ENCODE data around the gene AAMDC.
"Not testable (repeated sequence)": the region's sequence is repeated elsewhere in the genome, so short reads cannot be mapped to it uniquely, and the experiment has no call there.

Gene AAMDC

GRCh38 chr11:77821349-77821851, 456 bp downstream of the AAMDC start:
- DNase-seq (ENCODE audit: low read depth in 3 of 3), result no peak

- DNase-seq (ENCODE audit: low read depth in 3 of 3), result not testable (repeated sequence)
Observed at GRCh38 chr11:77822126-77822525, 1.2 kb downstream of the AAMDC start.

GRCh38 chr11:77823775-77824174, 2.8 kb downstream of the AAMDC start:
- no peak for DNase-seq (ENCODE audit: low read depth in 3 of 3)

- no peak for DNase-seq (ENCODE audit: low read depth in 3 of 3)
Observed at GRCh38 chr11:77828926-77829325, 8.0 kb downstream of the AAMDC start.

DNA sequence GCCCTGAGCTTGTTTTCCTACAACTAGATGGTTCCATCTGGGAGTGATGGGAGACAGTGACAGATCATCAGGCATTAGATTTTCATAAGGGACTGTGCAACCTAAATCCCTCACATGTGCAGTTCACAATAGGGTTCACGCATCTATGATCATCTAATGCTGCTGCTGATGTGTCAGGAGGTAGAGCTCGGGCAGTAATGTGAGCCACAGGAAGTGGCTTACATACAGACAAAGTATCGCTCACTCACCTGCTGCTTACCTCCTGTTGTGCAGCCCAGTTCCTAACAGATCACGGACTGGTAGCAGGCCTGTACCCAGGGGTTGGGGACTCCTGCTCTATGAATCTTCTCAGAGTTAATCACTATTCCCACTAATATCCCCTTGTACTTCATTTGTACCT, 12.4 kb downstream of the AAMDC start:
- no peak for DNase-seq (ENCODE audit: low read depth in 3 of 3)

GRCh38 chr11:77842441-77843121, 21.6 kb downstream of the AAMDC start:
- DNase-seq (ENCODE audit: low read depth in 3 of 3), result no peak

- DNase-seq (ENCODE audit: low read depth in 3 of 3), result not testable (repeated sequence)
Observed at GRCh38 chr11:77843700-77844099, 22.8 kb downstream of the AAMDC start.

- no peak for DNase-seq (ENCODE audit: low read depth in 3 of 3)
Observed at GRCh38 chr11:77851503-77851902, 30.6 kb downstream of the AAMDC start.

DNA sequence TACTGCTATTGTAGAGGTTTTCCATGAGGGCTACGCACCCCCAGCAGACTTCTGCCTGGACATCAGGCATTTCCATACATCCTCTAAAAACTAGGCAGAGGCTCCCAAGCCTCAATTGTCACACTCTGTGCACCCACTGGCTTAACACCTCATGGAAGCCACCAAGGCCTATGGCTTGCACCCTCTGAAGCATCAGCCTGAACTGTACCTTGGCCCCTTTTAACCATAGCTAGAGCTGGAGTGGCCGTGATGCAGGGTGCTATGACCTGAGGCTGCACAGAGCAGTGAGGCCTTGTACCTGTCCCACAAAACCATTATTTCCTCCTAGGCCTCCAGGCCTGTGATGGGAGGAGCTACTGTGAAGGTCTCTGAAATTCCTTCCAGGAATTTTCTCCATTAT, 33.9 kb downstream of the AAMDC start:
- no peak for DNase-seq (ENCODE audit: low read depth in 3 of 3)

GRCh38 chr11:77857906-77858457, 37.0 kb downstream of the AAMDC start:
- not testable (repeated sequence) for DNase-seq (ENCODE audit: low read depth in 3 of 3)

- DNase-seq (ENCODE audit: low read depth in 3 of 3), result not testable (repeated sequence)
Observed at GRCh38 chr11:77861444-77861843, 40.5 kb downstream of the AAMDC start.

- no peak for DNase-seq (ENCODE audit: low read depth in 3 of 3)
Observed at GRCh38 chr11:77865805-77866204, 44.9 kb downstream of the AAMDC start.

GRCh38 chr11:77866336-77866735, 45.4 kb downstream of the AAMDC start:
- no peak for DNase-seq (ENCODE audit: low read depth in 3 of 3)

DNA sequence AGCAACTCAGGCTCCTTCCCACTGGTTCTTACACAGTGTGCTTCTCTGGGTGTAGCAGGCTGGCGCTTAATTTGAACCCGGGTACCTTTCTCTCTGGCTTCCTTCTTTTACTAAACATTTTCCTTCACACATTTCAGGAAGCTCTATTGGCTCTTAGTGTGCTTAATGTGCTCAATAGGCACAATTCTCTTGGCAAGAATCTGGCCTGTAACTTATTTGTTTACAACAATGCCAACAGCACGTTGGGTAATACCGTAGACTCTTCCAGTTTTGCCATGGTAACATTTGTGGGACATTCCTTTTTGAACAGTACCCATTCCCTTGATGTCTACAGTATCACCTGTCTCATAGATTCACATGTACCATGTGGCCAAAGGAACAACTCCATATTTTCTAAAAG, 47.8 kb downstream of the AAMDC start:
- no peak for DNase-seq (ENCODE audit: low read depth in 3 of 3)

- no peak for DNase-seq (ENCODE audit: low read depth in 3 of 3)
Observed at GRCh38 chr11:77871855-77872254, 50.9 kb downstream of the AAMDC start.

DNA sequence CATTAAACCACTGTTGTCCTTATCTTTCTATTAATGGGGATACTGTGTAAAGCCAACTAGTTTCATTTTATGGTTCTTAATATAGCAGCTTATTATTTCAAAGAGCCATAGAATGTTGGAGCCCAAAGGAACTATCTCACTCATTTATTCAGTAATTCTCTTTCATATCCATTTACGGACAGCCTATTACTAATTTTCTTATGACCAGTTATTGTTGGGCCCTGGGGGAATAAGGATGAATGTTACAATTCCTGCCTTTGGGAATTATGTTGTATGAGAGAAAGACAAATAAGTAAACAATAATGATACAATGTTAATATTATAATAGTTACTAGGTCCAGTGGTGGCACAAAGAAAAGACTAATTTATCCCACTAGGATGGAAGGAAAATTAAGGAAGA, 52.4 kb downstream of the AAMDC start:
- no peak for DNase-seq (ENCODE audit: low read depth in 3 of 3)

DNA sequence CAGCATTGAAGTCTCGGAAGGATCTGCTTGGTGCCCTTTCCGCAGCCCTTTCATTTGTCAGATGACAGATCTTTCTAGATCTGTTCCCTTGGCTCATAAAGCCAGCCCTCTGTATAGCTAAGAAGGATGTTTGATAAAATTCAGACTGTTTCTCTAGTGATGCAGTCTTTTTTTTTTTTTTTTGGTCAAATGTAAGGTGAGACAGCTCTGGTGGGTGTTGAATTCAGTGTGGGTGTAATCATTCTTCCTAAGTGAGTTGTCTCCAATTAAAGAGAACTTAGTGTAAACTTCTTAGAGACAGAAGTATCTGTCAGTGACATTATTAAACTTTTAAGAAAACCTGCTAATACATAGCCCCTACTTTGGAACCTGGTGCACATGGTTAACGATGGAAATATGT, 53.3 kb downstream of the AAMDC start:
- no peak for DNase-seq (ENCODE audit: low read depth in 3 of 3)

DNA sequence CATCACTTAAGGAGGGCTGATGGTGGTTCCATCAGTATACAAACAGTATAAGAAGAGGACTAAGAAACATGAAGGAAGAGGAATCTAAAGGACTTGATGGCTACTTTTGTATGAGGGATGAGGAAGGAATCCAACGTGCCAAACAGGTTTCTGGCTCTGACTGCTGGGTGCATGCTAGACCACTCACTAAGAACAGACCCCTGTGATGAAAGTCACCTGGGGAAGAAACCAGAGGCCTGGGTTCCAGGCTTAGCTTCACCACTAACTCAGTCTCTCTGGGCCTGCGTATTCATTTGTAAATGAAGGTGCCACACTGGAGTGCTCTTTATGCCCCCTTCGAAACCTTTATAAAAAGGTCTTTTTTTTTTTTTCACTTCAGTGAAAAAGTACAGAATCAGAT, 55.1 kb downstream of the AAMDC start:
- DNase-seq (ENCODE audit: low read depth in 3 of 3), result no peak

GRCh38 chr11:77878247-77878646, 57.3 kb downstream of the AAMDC start:
- DNase-seq (ENCODE audit: low read depth in 3 of 3), result not testable (repeated sequence)

DNA sequence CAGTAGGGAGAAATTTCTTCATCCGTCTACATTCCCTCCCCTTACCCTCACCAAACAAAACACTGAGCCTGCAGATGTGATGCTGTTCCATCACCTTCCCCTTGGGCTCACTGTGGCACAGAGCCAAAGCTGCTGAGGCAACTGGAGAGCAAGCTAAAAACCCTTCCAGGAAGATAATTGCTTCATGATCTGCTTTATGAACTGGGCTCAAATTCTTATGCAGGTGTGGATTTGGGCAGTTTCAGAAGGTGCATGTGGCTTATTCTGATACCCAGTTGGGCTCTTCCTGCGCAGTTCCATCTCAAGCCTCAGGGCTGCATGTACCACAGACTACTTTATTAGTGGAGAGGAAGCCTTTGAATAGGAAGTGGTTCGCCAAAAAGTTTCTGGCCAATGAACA, 58.3 kb downstream of the AAMDC start:
- DNase-seq (ENCODE audit: low read depth in 3 of 3), result no peak

- DNase-seq (ENCODE audit: low read depth in 3 of 3), result no peak
Observed at GRCh38 chr11:77882396-77882795, 61.5 kb downstream of the AAMDC start.

DNA sequence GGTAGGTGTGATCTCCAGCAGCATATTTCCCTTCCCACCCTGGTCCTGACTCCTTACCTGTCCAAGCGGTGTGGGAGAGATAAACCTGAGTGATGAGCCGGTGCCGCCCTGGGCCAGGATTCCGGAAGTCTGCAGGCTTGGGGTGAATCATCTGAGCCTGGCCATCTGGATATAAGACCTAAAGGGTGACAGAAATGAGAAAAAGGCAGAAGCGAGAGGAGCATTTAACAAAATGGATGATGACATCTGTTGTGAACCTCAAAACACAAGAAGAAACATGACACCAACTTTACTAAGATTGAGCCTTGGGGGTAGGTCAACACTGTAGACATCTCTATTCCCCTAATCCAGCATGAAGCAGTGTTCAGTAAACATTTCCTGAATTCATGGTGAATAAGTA, 62.8 kb downstream of the AAMDC start:
- DNase-seq (ENCODE audit: low read depth in 3 of 3), result no peak

- DNase-seq (ENCODE audit: low read depth in 3 of 3), result no peak
Observed at GRCh38 chr11:77884186-77884828, 63.4 kb downstream of the AAMDC start.

All from stimulated activated CD4-positive, alpha-beta T cell treated with anti-CD3 and anti-CD28 coated beads, TNF-alpha, amount 100 ng/mL, for 48 hours (primary cell).